HG03469 (cell line): ENCODE measurements around the gene KIAA0040.

Experiments
- ATAC-seq: cut with Tn5 transposase; IDR thresholded peaks from one replicate; pipeline ENCODE4 v1.9.1; 2021; ENCODE audit warnings: mild to moderate bottlenecking, moderate library complexity, moderate number of reproducible peaks; ENCODE audit not compliant: unreplicated experiment

Gene KIAA0040

DNA sequence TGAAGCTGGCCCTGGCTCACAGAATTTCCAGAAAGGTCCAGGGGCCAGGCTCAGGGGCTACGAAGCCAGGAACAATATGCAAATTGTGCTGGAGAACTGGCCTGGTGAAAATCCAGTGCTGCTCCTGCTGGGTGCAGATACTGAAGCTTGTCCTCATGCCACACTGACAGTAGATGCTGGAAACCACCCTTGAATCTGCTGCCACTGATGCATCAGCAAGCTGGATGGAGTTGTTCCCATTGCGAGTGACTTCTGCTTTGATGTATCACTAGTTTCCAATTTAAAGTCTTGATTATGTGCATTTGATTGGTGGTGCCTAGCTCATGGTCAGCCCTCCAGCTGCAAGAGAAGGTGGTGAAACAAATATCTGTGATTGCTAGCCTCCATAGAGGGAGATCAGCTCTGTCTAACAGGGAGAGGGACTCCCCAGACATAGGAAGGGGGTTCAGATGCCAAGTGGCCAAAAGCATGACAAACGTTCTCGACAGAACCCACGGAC lies 11.0 kb upstream of the KIAA0040 start:
- ATAC-seq, result no peak

DNA sequence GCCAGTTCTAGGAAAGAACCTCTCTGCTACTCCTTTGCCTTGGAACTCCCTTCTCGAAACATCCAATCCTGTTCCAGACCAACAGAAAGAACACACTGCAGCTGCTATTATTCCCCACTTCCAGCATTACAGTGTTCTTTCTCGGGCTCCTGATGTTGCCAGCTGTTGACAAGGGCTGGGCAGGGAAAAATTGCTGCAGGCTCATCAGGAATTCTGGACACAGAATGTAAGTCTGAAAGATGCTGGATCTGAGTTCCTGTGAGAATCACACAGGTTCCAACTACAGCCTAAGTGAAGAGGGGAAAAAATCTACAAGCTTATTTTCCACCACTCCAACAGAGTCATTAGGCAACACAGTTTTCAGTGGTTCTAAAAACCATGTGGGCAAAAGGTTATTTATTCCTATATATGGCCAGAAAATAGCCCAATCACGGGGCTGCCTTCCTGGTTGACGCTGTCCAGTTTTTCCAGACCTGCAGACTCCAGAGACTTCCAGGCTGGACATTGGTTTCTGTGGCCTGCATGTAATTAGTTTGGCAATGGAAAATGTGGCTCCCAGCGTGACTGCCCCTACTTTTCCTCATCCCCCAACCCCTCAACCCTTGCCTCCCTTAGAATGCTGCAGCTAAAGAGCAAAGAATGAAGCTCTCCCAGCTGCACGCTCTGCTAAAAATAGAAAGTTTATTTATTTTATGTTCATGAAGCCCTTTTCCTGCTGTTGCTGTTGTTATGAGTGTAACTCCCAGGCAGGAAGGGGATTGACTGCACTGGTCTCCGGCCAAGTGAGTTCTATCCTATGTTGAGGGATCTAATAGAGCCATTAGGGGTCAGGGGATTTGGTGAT lies 8.3 kb upstream of the KIAA0040 start:
- no peak for ATAC-seq

DNA sequence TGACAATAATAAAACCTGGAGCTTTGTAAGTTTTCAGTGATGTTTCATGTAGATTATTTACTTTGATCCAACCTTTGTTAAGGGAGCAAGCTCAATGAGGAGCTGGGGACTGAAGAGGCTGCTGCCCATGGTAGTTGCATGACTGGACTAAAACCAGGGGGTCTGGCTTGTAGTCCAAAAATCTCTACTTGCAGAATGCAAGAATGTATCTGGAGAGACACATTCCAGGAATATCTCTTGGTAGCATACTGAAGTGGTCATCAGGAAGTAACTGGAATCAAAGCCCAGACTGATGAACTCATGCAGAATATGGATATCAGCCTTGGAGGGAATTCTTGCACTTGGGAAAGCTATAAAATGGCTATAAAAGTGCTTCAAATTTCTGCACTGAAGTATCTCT lies 5.8 kb upstream of the KIAA0040 start:
- ATAC-seq, result no peak

DNA sequence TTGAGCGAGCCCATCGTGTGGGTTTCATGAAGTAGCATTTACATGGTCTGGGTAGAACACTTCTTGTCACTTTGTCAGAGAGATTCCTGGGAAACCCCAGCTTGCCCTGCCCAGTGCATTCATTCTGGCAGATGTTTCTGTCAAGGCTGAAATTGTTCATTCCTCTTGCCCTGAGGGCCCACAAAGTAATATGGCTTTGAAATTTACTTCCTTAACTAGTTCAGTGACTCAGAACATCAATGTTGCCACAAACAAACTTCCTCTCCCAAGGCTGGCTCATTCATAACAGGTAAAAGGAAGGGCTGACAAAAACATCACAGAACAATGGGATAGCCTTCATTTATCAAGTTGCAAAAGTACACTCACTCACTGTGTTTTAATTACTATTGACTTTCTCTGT lies 5.0 kb upstream of the KIAA0040 start:
- ATAC-seq, result no peak

DNA sequence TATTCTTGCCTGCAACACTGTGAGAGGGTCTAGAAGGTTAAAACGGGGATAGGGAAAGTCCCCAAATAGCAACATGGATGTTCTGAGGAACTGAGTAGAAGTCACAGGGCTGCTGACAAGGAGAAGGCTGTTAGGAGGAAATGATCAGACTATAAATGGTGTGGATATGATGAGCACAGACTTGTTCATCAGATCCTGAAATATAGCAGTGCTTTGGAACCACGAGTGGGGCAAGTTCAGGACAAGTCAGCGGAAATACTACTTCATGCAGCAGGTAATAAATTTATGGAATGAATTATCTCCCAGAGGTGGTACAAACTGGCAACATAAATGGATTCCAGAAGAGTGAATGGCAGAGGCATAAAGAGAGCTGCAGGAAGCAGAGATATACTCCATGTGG lies 3.2 kb upstream of the KIAA0040 start:
- ATAC-seq, result no peak

DNA sequence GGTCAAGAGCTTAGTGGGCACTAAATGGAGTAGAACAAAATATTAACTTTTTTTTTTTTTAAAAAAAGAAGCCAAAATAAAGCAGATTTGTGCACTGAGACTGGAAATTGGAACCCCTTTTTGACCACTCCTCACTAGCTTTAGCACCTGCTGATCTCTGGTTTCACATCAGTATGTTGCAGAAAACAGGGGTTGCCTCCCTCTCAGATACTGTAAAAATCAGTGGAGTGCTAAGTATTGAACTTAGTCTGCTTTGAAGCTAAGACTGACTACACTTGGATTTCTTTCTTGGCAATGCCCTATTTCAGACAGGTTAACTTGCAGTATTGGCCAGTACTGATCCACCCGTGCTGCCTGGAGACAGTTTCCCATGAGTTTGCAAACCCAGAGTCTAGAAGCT lies 2.7 kb upstream of the KIAA0040 start:
- ATAC-seq, result no peak

DNA sequence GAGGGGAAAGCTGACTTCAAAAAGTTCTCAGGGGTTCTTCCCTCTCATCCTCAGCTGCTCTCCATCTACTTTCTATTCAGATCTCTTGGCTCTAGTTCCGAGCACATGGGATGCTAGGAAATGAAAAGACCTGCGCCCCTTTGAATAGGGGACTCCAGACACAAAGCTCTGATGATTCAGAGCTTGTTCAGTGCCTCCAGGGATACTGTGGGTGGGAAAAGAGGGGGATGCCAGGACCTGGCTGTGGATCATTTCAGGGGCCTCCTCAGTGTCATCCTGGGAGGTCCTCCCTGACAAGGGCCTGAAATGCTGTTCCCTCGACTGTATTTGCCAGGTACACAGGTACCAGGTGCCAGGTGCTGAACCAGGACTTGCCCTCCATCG lies 943 bp upstream of the KIAA0040 start:
- no peak for ATAC-seq

DNA sequence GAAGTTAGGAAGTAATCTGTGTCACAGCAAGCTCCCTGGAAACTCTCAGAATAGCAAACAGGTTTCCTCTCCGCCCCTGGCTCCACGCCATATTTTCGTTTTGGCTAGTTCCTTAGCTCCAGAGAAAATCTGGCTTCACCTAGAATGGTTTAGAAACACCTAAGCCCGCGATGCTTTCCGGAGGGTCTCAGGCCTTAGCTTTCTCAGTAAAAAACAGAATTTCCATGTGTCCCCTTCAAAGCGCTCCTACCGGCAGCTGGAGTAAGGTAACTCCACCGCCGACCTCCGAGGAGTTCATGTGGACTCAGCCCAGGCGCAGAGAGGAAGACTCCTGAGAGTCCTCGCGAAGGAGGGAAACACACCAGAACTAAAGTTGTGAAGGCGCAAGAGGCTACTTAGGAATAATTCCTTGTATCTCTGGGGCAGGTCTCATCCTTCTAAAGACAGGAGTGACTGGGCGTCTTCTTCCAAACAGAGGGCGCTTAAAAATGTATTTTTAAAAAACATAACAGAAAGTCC lies 406 bp downstream of the KIAA0040 start:
- no peak for ATAC-seq

DNA sequence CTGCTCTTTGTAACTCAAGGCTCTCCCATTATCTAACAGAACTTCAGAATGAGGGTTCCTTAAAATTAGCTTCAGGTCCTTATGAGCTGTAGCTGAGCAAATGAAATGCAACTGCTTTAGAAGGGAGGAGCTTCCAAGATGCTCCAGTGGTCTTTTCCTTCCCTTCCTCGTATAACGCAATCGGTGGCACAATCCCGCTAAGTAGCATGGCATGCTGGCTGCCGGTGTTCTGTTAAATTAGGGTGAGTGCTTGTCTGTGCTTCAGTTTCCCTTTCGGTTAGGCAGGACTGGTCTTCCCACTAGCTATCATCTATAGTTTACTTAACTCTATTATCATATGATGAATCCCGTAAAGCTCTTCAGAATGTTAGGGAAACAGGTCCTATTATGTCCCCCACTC lies 917 bp downstream of the KIAA0040 start:
- no peak for ATAC-seq

DNA sequence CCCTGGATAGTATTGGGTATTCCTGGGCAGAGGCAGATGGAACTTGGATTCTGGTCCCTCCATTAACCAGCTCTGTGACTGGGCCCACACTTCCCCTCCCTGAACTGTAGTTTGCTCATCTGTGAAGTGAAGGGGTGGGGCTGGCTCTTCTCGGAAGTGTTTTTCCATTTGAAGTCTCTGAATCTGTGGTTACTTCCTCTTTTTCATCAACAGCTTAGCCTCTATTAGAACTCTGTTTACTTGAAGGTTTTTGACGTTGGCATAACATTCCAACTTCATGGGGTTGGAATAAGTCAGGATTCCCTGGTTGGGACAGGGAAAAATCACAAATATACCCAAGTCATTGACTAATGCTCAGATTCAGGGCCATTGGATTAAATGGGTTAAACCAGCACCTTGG lies 3.6 kb downstream of the KIAA0040 start:
- ATAC-seq, result peak; percentile 51

DNA sequence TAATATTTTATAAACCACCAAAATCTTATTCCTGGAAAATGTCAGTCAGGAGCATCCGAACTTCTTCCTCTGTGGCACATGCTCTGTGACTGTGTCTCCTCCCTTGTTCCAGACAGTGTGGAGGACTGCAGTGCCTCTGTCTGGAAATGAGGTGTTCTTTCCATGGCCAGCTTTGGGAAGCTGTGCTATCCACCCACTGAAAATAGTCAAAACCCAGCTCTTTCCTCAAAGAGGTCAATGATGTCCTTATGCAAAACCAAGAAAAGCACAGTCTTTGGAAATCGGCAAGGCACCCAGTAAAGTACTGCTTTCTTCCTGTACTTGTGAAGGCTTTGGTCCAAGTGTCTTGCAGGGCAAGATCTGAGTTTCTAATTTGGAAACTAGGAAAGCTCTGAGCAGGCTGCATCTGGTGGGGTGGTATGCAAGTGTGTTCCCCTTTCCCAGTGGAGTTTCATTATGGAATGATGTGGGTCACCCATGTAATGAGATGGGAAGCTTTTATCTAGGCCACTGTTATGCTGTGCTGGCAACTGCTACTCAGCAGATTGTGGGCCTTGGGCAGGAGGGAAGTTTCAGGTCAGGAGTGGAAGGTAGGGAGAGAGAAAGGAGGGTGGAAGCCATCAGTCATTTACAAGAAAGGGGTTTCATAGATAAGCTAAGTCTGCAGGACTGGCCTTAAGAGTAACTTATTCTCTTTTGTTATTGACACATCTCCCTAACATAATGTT lies 6.0 kb downstream of the KIAA0040 start:
- no peak for ATAC-seq

DNA sequence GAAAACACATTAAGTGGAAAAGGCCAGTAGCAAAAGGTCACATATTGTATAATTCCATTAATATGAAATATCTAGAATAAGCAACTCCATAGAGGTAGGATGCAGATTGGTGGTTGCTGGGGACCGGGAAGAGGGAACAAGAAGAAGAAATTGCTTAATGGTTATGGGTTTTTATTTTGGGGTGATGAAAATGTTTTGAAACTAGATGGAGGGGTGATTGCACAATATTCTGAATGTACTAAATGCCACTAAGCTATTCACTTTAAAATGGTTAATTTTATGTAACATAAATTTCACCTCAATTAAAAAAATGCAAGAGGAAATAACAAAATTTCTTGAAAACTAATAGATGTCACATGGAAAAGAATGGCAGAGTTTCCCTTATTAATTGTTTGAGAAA lies 6.7 kb downstream of the KIAA0040 start:
- ATAC-seq, result no peak

DNA sequence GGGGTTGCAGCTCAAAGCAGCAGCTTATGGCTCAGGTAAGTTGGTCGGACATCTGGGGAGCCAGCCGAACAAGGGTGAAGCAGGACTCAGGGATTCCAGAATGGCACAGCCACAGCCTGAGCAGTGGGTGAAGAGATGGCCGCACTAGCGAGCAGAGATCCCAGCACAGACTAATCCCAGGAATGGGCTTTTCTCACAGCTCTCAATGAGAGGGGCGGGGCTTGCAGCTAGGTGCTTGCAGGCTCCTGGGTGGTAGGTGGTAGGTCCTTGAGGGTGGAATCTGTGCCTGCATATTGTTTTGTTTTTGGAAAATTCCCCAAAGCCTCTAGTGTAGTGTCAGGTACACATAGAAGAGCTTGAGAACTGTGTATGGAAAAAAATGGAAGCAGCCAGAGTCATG lies 9.0 kb downstream of the KIAA0040 start:
- ATAC-seq, result no peak

DNA sequence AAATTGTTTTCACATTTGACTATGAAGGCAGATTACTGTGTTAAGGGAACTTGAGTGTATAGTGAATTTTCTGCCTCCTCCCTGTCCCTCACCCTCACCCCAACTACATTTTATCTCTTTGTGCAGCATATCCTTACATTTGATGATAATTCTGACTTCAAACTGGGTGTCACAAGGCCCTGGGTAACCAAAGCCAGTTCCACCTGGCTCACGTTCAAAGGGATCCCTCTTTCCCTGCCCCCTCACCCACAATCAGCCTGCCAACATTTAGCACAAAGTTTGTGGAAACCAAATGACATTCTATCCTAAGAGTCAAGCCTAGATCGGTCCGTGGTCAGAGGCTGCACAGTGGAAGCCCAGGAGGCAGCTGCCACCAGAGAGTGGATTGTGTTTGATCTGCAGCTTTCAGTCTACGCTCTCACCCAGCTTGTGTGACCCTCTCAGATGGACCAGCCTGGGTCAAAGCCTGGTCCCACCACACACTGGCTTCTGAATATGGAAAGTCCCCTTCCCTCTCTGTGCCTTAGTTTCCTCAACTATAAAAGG lies 10.3 kb downstream of the KIAA0040 start:
- ATAC-seq, result no peak

DNA sequence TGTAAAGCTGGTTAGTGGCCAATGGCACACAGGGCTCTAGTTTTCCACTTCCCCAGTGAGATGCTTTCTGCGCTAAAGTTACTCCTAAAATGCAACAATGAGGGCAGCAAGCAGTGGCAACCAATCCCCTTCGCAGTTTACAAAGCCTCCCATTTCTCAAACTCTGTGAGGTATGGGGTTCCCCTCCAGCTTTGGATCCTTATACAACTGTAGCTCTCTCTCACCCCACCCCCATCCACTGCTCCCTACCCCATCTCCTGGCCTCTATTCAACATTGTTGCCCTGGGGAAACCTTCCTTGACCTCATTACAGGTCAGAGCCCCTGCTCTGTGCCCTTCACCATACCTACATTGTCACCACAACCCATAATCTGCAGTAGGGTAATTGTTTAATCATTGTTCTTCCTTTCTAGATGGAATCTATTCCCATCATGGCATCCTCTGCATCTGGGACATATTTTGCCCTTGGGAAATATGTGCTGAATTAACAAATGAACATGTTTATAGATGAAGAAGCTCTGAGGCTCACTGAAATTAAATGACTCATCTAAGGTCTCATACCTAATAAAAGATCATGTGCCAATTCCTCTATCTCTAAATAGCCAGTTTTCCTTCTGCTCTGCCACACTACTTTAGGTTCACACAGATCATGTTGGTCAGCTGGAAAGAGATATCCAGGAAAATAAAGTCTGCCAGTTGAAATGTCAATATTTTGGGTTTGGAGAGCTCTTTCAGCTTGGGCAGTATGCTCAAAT lies 12.6 kb downstream of the KIAA0040 start:
- ATAC-seq, result no peak

DNA sequence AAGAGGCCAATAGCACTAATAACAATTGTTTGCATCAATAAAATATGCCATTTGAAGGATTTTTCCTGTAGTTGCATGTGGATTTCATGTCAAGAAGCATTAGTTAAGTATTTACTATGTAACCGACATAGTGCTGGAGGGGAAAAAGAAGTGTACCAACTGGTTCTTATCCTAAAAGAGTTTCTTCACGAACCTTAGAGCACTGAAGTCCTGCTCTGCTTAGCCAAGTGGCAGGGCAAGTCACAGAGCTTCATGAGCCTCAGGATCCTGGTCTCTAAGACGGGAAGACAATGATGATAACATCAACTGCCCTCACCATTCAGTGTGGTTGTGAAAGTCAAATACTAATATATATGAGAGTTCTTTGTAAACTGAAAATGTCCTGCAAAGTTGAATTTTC lies 14.1 kb downstream of the KIAA0040 start:
- ATAC-seq, result no peak

DNA sequence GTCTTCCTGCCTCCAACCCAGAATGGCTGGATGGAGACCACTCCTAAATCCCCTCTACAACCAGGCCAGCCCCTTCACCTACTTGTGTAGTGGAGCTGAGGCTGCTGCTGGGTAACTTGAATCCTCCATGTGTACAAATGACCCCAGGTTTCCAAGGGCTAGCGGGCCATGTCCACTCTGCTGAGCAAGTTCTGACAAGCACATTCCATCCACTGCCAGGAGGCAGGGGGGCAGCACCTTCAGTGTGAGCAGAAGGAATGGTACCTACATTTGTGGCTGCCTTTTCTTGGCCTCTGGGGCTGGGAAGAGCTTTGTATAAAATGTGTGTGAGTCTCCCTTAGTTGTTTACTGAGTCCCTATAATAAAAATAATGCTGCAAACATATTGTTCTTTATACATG lies 14.5 kb downstream of the KIAA0040 start:
- no peak for ATAC-seq

DNA sequence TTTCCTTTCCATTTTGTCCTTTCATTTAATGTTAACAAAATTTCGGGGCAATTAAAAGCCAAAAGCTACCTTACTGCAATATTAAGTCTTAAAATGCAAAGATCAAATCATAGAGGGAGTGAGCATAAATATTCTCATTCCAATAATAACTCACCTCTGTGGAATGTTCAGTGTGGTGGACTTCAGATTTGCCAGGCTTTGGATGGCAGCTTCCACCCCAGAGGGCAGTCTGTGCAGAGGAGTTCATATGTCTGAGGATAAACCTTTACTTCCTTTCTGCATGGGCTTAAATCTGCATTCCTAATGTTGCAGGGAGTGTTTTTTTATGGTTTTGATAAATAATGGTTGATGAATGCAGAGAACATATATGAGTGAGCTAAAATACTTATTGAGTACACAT lies 16.3 kb downstream of the KIAA0040 start:
- ATAC-seq, result no peak

DNA sequence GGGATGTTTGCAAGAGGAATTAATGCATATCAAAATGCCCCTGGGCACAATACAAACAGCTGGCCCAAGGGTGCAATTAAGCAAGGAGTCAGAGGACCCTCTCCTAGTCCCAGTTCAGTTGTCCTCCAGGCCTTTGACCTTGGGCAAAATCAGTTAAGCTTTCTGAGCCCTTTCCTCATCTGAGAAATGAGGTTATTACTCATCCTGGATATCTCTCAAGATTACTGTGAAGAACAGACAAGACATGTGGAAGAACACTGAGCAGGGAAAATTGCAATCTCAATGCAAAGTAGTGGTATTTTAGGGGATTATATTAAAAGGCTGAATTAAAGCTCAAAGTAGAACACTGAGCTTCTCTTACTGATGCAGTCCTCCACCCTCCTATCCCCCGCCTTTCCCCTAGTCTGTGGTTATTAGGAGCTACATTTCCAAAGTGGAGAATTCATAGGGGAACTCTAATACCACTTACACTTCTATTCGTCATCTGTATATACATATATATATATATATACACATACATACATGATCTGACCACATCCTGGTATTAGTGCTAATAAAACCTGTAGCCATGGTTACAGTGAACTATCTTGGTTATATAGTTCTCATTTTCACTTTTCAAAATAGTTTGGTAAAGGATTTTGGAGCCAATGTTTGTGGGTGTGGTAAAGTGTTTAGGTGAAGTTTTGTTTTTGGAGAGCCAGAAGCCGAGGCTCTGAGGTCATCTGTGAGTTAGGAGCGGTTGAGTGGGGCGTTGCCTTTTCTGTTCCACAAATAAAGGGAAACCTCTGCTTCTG lies 18.1 kb downstream of the KIAA0040 start:
- ATAC-seq, result peak; percentile 75

DNA sequence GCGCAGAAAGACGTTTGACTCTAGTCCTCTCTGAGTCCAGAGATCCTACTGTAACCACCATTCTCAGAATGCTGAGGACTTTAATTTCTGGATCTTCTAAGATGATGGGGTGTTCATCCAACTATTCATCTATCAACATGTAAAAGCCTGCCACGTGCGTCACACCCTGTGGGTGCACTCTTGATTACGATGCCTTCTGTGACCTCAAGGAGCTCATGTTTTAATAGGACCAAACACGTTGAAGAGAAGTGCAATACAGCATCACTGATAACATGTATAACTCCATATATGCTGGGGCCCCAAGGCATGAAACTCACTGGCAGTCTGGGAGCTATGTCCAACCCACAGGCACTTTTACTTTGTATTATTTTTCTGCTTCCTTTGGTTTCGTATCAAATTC lies 19.0 kb downstream of the KIAA0040 start:
- ATAC-seq, result no peak
